Caki2 (cell line): Measurements from ENCODE around the gene PIP4K2B. TPM values are rescaled to one million over a fixed set of nuclear protein-coding genes. Genes with fewer than 3 reads are reported as not detected.

ENCODE experiments used
- DNase-seq: peaks from one replicate; pipeline ENCODE4 v3.0.0-alpha.2; 2015; ENCODE audit warnings: low read depth
- in situ Hi-C: cut with HindIII; loops from 2 replicates; pipeline ENCODE4 v1.10.0; 2016; ENCODE audit warnings: low sequenced_read_pairs, low pct_unique_long_range_greater_than_20kb, mixed read lengths
- total RNA-seq: library from RNA; depleted of rRNA; stranded (reverse); fragments of >200 nt; shearing (Covaris generic); gene quantifications from 2 replicates; pipeline ENCODE4 v1.2.3, GENCODE V29; 2014; ENCODE audit warnings: low replicate concordance; rRNA removed

The PIP4K2B gene
- total RNA-seq, 1 experiment from 2014 or later, result 50.6 TPM

DNA sequence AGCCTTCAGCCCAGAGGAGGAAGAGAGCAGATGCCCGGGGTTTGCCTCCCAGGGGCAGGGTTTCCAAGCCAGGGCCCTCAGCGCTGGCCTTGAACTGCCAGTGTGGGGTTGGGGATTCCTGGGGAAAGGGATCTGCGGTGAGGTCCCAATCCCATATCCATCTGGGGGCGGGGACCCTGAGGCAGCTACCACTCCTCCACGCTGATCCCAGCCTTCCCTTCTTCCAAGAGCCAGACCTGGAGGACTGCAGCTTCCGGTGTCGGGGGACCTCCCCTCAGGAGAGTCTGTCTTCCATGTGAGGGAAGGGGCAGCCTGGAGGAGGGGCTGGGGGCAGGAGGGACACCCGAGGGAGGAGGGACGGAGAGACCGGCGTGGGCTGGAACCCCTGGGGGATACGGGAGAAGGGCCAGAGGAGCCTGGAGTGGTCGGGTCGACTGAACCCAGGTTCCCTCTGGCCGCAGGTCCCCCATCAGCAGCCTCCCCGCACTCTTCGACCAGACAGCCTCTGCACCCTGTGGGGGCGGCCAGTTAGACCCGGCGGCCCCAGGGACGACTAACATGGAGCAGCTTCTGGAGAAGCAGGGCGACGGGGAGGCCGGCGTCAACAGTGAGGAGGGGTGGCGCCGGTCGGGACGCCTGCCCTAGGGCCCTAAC is 79.9 kb downstream of the PIP4K2B start:
- no peak for DNase-seq
- in situ Hi-C loops, result no loop called here

DNA sequence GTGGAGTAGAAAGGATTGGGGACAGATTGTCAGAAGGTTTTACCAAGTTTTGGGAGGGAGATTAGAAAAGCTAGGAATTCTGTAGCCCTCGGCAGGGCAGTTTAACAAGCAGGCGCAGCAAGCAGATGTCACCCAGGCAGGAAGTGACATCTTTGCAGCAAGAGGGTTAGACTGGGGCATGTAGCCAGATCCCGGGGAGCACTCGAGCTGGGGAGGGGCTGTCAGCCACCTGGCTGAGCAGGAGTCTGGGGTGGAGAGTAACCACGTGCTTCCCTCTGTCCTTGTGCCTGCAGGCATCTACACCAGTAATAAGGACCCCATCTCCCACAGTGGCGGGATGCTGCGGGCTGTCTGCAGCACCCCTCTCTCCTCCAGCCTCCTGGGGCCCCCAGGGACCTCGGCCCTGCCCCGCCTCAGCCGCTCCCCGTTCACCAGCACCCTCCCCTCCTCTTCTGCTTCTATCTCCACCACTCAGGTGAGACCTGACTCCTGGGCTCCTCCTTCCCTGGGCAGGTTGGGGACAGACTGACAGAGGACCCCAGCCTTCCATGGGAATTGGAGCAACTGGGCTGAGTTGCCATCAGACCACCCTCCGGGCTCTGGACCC is 82.1 kb downstream of the PIP4K2B start:
- no peak for DNase-seq
- in situ Hi-C loops, result no loop called here

DNA sequence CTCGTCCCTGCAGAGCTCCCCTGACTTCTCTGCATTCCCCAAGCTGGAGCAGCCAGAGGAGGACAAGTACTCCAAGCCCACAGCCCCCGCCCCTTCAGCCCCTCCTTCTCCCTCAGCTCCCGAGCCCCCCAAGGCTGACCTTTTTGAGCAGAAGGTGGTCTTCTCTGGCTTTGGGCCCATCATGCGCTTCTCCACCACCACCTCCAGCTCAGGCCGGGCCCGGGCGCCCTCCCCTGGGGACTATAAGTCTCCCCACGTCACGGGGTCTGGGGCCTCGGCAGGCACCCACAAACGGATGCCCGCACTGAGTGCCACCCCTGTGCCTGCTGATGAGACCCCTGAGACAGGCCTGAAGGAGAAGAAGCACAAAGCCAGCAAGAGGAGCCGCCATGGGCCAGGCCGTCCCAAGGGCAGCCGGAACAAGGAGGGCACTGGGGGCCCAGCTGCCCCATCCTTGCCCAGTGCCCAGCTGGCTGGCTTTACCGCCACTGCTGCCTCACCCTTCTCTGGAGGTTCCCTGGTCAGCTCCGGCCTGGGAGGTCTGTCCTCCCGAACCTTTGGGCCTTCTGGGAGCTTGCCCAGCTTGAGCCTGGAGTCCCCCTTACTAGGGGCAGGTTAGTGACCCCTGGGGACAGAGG is 82.9 kb downstream of the PIP4K2B start:
- DNase-seq, result no peak
- in situ Hi-C loops, result no loop called here

Other genes with a start within 250 kb of the PIP4K2B start
- 2.3 and 5.5 TPM in 2 replicates for gene SRCIN1, start 193.6 kb downstream of the PIP4K2B start, total RNA-seq
- gene EPOP, start 124.6 kb downstream of the PIP4K2B start, total RNA-seq, result 14.1 and 20.4 TPM in 2 replicates
- gene MLLT6, start 94.3 kb downstream of the PIP4K2B start, total RNA-seq, result 22.8 and 27.9 TPM in 2 replicates
- gene CISD3, start 69.2 kb downstream of the PIP4K2B start, total RNA-seq, result 13.0 and 23.0 TPM in 2 replicates
- 0.88 and 7.0 TPM in 2 replicates for gene PCGF2, start 51.2 kb downstream of the PIP4K2B start, total RNA-seq
- 364 and 410 TPM in 2 replicates for gene PSMB3, start 46.8 kb downstream of the PIP4K2B start, total RNA-seq
- 15.2 and 21.9 TPM in 2 replicates for gene CWC25, start 25.8 kb upstream of the PIP4K2B start, total RNA-seq
- 1,156 and 1,210 TPM in 2 replicates for gene RPL23, start 54.2 kb upstream of the PIP4K2B start, total RNA-seq
- gene LASP1, start 70.5 kb upstream of the PIP4K2B start, total RNA-seq, result 310 and 333 TPM in 2 replicates
- not detected in 2 replicates for gene FBXO47, start 167.8 kb upstream of the PIP4K2B start, total RNA-seq